ENCODE measurements around the gene TCF7. TPM values are rescaled to one million over a fixed set of nuclear protein-coding genes. Genes with fewer than 3 reads are reported as not detected.

TCF7 gene
- total and polyA plus RNA-seq, 2 of the 13 experiments (the other 11 are each of a cell fraction or from before 2014, with no cell fraction given): 6.3 to 6.8 TPM

GRCh38 chr5:134113902-134114875 is at the start of gene TCF7 (continued):
- TF ChIP-seq ZNF567 (CRISPR knock-in tag; IDR thresholded peaks at IDR 0.05; ENCODE audit: borderline replicate concordance): no peak
- peak; percentile 12 for TF ChIP-seq SKI (IDR thresholded peaks at IDR 0.05; ENCODE audit: partially characterized antibody)
- no peak for TF ChIP-seq NR2C2 (CRISPR knock-in tag; IDR thresholded peaks at IDR 0.05; ENCODE audit: borderline replicate concordance)
- no peak for TF ChIP-seq ZMAT3 (CRISPR knock-in tag; conservative IDR thresholded peaks at IDR 0.05)
- TF ChIP-seq TFDP2 (CRISPR knock-in tag; IDR thresholded peaks at IDR 0.05): peak; percentile 59
- no peak for TF ChIP-seq ZGPAT (CRISPR knock-in tag; IDR thresholded peaks at IDR 0.05)
- no peak for TF ChIP-seq NCOA5 (CRISPR knock-in tag; IDR thresholded peaks at IDR 0.05)
- no peak for TF ChIP-seq HOXA5 (CRISPR knock-in tag; IDR thresholded peaks at IDR 0.05)
- TF ChIP-seq AGO1 (IDR thresholded peaks at IDR 0.05; ENCODE audit: low read depth, low read length, poor library complexity, severe bottlenecking): no peak
- TF ChIP-seq ZNF143 (CRISPR knock-in tag; IDR thresholded peaks at IDR 0.05): no peak
- no peak for TF ChIP-seq CCAR2 (optimal IDR thresholded peaks at IDR 0.05; ENCODE audit: low read depth, low read length)
- TF ChIP-seq PATZ1 (CRISPR knock-in tag; IDR thresholded peaks at IDR 0.05): peak; percentile 56; the same call in 1 of the 2 replicates
- no peak for TF ChIP-seq ZBTB43 (CRISPR knock-in tag; conservative IDR thresholded peaks at IDR 0.05)
- no peak for TF ChIP-seq IRX3 (CRISPR knock-in tag; IDR thresholded peaks at IDR 0.05; ENCODE audit: borderline replicate concordance, low read depth)
- no peak for TF ChIP-seq DNMT1 (CRISPR knock-in tag; IDR thresholded peaks at IDR 0.05)
- peak; percentile 41; the same call in 1 of the 2 replicates for TF ChIP-seq THAP9 (CRISPR knock-in tag; IDR thresholded peaks at IDR 0.05; ENCODE audit: borderline replicate concordance)
- no peak for TF ChIP-seq ZNF530 (CRISPR knock-in tag; IDR thresholded peaks at IDR 0.05; ENCODE audit: low read depth)
- no peak for TF ChIP-seq REXO4 (CRISPR knock-in tag; IDR thresholded peaks at IDR 0.05; ENCODE audit: borderline replicate concordance)

Data from HepG2 (cell line).